Adrenal gland (tissue), 12 donors: ENCODE measurements around the gene CAB39. TPM values are rescaled to one million over a fixed set of nuclear protein-coding genes. Genes with fewer than 3 reads are reported as not detected.
A peak's percentile ranks its signal among the peaks of the same experiment; 100 is the strongest.

Source experiments
- DNase-seq, 7 donors: peaks; one replicate each; pipeline ENCODE4 v3.0.0-alpha.2; 2019 to 2020
- H3K27ac ChIP-seq, 5 donors: fragments of 200-600 bp; sonication (generic) in 4 of 5; 1 replicate in 3 of 5; 2 replicates in 2 of 5; pipeline versions ENCODE4 v1.5.1 to v1.8.0; 2016 to 2020; ENCODE audit warnings: mild to moderate bottlenecking in 1 of 5
- H3K27me3 ChIP-seq: fragments of 200-600 bp; 2 replicates; pipeline ENCODE4 v1.8.0; 2021
- H3K36me3 ChIP-seq, 2 donors: fragments of 200-600 bp; replicated peaks in 1 of 2; 1 replicate in 1 of 2; 2 replicates in 1 of 2; pipeline versions ENCODE4 v1.5.1 to v1.8.0; 2018 to 2022
- H3K4me1 ChIP-seq, 2 donors: fragments of 200-600 bp; replicated peaks in 1 of 2; 1 replicate in 1 of 2; 2 replicates in 1 of 2; pipeline versions ENCODE4 v1.5.1 to v1.8.0; 2018 to 2021
- H3K4me3 ChIP-seq, 4 donors: fragments of 200-600 bp; sonication (generic) in 3 of 4; one replicate each; pipeline ENCODE4 v1.5.1; 2016 to 2018
- H3K9me3 ChIP-seq, 3 donors: fragments of 200-600 bp; sonication (generic) in 1 of 3; replicated peaks in 1 of 3; 1 replicate in 2 of 3; 2 replicates in 1 of 3; pipeline versions ENCODE4 v1.5.1 to v1.8.0; 2016 to 2021
- POLR2A ChIP-seq, 2 donors: fragments of 450-650 bp; IDR thresholded peaks; one replicate each; pipeline ENCODE4 v1.6.1; 2017; ENCODE audit warnings: antibody characterized with exemption in 2 of 2, mild to moderate bottlenecking in 2 of 2, moderate library complexity in 1 of 2
- WGBS, 4 donors: extraction: QIAGEN DNeasy Blood & Tissue Kit in 2 of 4; methylation state at CpG; one replicate each; pipeline versions ENCODE4 v1.1.5 to v1.1.7; 2013 to 2017; 5-methylcytosine and 5-hydroxymethylcytosine counted together
- intact Hi-C, 2 donors: fragments of 100-400 bp; cut with DNase I; formaldehyde crosslinking; loops; one replicate each; pipeline versions ENCODE4 v1.14.1 to v1.15.0; 2022 to 2023
- polyA plus RNA-seq, 3 donors: library from polyadenylated mRNA; stranded (reverse); fragments of 200-250 nt in 2 of 3; fragments of 350-450 nt in 1 of 3; fragmentation: Illumina TruSeq in 1 of 3; extraction: RNeasy Lipid Tissue Mini Kit (QIAGEN cat#74804) in 1 of 3; gene quantifications; one replicate each; pipeline ENCODE4 v1.2.3, GENCODE V29; 2013 to 2014
- total RNA-seq, 9 donors: library from RNA; depleted of rRNA in 4 of 9; stranded (reverse); fragments of >200 nt in 4 of 9; fragments of 120-200 nt in 1 of 9; fragmentation: NEBNext Ultra II Directional in 1 of 9; extraction: Animal tissue kit (Norgen Biotek cat#: 25700) in 1 of 9; gene quantifications; one replicate each; pipeline versions ENCODE4 v1.1.0 to v1.2.4, GENCODE V29; 2013 to 2023
- TF ChIP-seq, protein P1 (sequence below), 6 experiments: fragments of 450-650 bp in 4 of 6; fragments of 200-600 bp in 2 of 6; sonication (generic) in 1 of 6; IDR thresholded peaks; 1 replicate in 5 of 6; 2 replicates in 1 of 6; pipeline versions ENCODE4 v1.5.1 to v1.8.0; 2016 to 2021; ENCODE audit warnings: antibody characterized with exemption in 6 of 6, mild to moderate bottlenecking in 2 of 6, moderate library complexity in 1 of 6
- donor health status: healthy with polysubstance abuse.
- donor health status: Bipolar disorder and iron deficiency.
- donor health status: DM: yes; HTN: yes; CAD: no.
- donor health status: DM: no; HTN: no; CAD: no.
- donor health status: DM: no; HTN: no; CAD: no.
- donor health status: DM: yes; HTN: yes; CAD: no.

The CAB39 gene
- total and polyA plus RNA-seq, 12 donors: 10.5 to 96.1 (median 55.5) TPM

- WGBS, 4 donors: 25 to 53% (median 29%) methylated on average over 5 to 61 of the region's 61 CpGs
- intact Hi-C loops: no loop called here
- no peak for DNase-seq
Measured at GRCh38 chr2:230828272-230828961, 115.8 kb downstream of the CAB39 start.

GRCh38 chr2:230829293-230829692 is 116.7 kb downstream of the CAB39 start:
- Histone ChIP-seq H3K4me1 (peaks cover 0 to 6% of the 10 kb centered on the region in 2 donors), H3K4me3 (no peak overlapping the region), H3K36me3 (no peaks in the 10 kb centered on the region), H3K27ac (no peak overlapping the region), H3K9me3 (no peaks in the 10 kb centered on the region), H3K27me3 (peaks cover 18% of the 10 kb centered on the region)
- intact Hi-C loops: no loop called here
- TF ChIP-seq, protein P1, sequence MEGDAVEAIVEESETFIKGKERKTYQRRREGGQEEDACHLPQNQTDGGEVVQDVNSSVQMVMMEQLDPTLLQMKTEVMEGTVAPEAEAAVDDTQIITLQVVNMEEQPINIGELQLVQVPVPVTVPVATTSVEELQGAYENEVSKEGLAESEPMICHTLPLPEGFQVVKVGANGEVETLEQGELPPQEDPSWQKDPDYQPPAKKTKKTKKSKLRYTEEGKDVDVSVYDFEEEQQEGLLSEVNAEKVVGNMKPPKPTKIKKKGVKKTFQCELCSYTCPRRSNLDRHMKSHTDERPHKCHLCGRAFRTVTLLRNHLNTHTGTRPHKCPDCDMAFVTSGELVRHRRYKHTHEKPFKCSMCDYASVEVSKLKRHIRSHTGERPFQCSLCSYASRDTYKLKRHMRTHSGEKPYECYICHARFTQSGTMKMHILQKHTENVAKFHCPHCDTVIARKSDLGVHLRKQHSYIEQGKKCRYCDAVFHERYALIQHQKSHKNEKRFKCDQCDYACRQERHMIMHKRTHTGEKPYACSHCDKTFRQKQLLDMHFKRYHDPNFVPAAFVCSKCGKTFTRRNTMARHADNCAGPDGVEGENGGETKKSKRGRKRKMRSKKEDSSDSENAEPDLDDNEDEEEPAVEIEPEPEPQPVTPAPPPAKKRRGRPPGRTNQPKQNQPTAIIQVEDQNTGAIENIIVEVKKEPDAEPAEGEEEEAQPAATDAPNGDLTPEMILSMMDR (IDR thresholded peaks at IDR 0.05): no peak
- TF ChIP-seq POLR2A (IDR thresholded peaks at IDR 0.05): no peak
- no peak for DNase-seq
- 92 to 96% (median 95%) methylated on average over 9 to 14 of the region's 14 CpGs; no CpG with 5 or more reads in 1 of the 4 donors for WGBS, 4 donors

More at GRCh38 chr2:230828272-230828961, 115.8 kb downstream of the CAB39 start:
- peaks cover 18% of the 10 kb centered on the region for H3K27me3 ChIP-seq
- TF ChIP-seq, protein P1 (IDR thresholded peaks at IDR 0.05): no peak
- no peak for TF ChIP-seq POLR2A (IDR thresholded peaks at IDR 0.05)
- H3K36me3 ChIP-seq: no peaks in the 10 kb centered on the region
- no peak overlapping the region for H3K27ac ChIP-seq
- peaks cover 0 to 6% of the 10 kb centered on the region in 2 donors for H3K4me1 ChIP-seq
- no peaks in the 10 kb centered on the region for H3K9me3 ChIP-seq
- H3K4me3 ChIP-seq: peak overlapping the region in 1 of 4 donors; percentile 31

- intact Hi-C loops: no loop called here
- H3K27me3 ChIP-seq: peaks cover 18% of the 10 kb centered on the region
- no peaks in the 10 kb centered on the region for H3K9me3 ChIP-seq
- no peak overlapping the region for H3K27ac ChIP-seq
- no peaks in the 10 kb centered on the region for H3K36me3 ChIP-seq
- no peak for TF ChIP-seq POLR2A (IDR thresholded peaks at IDR 0.05)
- TF ChIP-seq, protein P1 (IDR thresholded peaks at IDR 0.05): no peak
- peaks cover 0 to 6% of the 10 kb centered on the region in 2 donors for H3K4me1 ChIP-seq
- DNase-seq: peak in 1 of 7 donors; percentile 10
- 68 to 77% (median 74%) methylated on average over 6 to 7 of the region's 7 CpGs for WGBS, 4 donors
- H3K4me3 ChIP-seq: no peak overlapping the region
Measured at GRCh38 chr2:230829959-230830358, 117.3 kb downstream of the CAB39 start.

DNA sequence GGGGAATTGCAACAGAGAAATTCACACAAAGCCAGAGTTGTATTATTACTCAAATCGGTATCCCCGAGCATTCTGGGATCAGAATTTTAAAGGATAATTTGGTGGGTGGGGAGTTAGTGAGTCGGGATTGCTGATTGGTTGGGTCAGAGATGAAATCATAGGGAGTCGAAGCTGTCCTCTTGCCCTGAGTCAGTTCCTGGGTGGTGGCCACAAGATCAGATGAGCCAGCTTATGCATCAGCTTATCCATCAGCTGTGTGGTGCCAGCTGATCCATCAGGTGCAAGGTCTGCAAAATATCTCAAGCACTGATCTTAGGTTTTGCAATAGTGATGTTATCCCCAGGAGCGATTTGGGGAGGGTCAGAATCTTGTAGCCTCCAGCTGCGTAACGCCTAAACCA is 117.8 kb downstream of the CAB39 start:
- no peaks in the 10 kb centered on the region for H3K36me3 ChIP-seq
- peaks cover 18% of the 10 kb centered on the region for H3K27me3 ChIP-seq
- no peak overlapping the region for H3K4me3 ChIP-seq
- H3K4me1 ChIP-seq: peaks cover 0 to 6% of the 10 kb centered on the region in 2 donors
- no peak overlapping the region for H3K27ac ChIP-seq
- DNase-seq: no peak
- TF ChIP-seq POLR2A (IDR thresholded peaks at IDR 0.05): no peak
- TF ChIP-seq, protein P1 (IDR thresholded peaks at IDR 0.05): no peak
- intact Hi-C loops: no loop called here
- WGBS, 4 donors: 80 to 89% (median 84%) methylated on average over 7 of the region's 7 CpGs
- no peaks in the 10 kb centered on the region for H3K9me3 ChIP-seq
